ENCODE results near the gene PICK1. TPM values are rescaled to one million over a fixed set of nuclear protein-coding genes. Genes with fewer than 3 reads are reported as not detected.

PICK1 gene
- total RNA-seq, 2 donors from 2014 or later, result 34.3 to 40.4 TPM

GRCh38 chr22:38125038-38125610, 67.9 kb downstream of the PICK1 start:
- intact Hi-C loops (cut with DNase I, micrococcal nuclease), result loop anchor here in 1 of 2 donors (10.0 kb wide), 1 partner anchor 220 kb away; no protein-coding TSS in a partner anchor
- no peak for DNase-seq
- no peak for ATAC-seq

Other genes starting within 250 kb of the PICK1 start
- gene GCAT, start 249.5 kb upstream of the PICK1 start, total RNA-seq, result 10 to 100 TPM; 10.2 to 10.6 TPM
- gene GALR3, start 234.0 kb upstream of the PICK1 start, total RNA-seq, result not detected
- gene ANKRD54, start 213.1 kb upstream of the PICK1 start, total RNA-seq, result 10 to 100 TPM; 21.1 to 25.6 TPM
- gene EIF3L, start 208.0 kb upstream of the PICK1 start, total RNA-seq, result 100 to 1,000 TPM; 362 to 388 TPM
- 10 to 100 TPM; 26.6 to 32.6 TPM for gene MICALL1, start 151.1 kb upstream of the PICK1 start, total RNA-seq
- gene C22orf23, start 103.8 kb upstream of the PICK1 start, total RNA-seq, result not detected
- gene POLR2F, start 103.7 kb upstream of the PICK1 start, total RNA-seq, result 10 to 100 TPM; 51.1 to 60.2 TPM
- 1 to 10 TPM; 1.5 to 3.7 TPM for gene SOX10, start 72.8 kb upstream of the PICK1 start, total RNA-seq
- gene SLC16A8, start 26.8 kb downstream of the PICK1 start, total RNA-seq, result not detected
- 10 to 100 TPM; 61.2 to 84.6 TPM for gene BAIAP2L2, start 53.3 kb downstream of the PICK1 start, total RNA-seq
- gene PLA2G6, start 124.4 kb downstream of the PICK1 start, total RNA-seq, result 10 to 100 TPM; 21.2 to 24.9 TPM
- 10 to 100 TPM; 18.0 to 22.2 TPM for gene MAFF, start 144.6 kb downstream of the PICK1 start, total RNA-seq
- gene TMEM184B, start 215.6 kb downstream of the PICK1 start, total RNA-seq, result 10 to 100 TPM; 41.9 to 48.0 TPM

Measured in left colon (tissue), 2 donors.